Measurements from ENCODE around the gene NUFIP2. TPM values are rescaled to one million over a fixed set of nuclear protein-coding genes. Genes with fewer than 3 reads are reported as not detected.

Gene NUFIP2
- total and polyA plus RNA-seq, 2 donors (not counting 3 experiments of a cell fraction or from before 2014, with no cell fraction given) = 27.2 to 51.1 TPM

DNA sequence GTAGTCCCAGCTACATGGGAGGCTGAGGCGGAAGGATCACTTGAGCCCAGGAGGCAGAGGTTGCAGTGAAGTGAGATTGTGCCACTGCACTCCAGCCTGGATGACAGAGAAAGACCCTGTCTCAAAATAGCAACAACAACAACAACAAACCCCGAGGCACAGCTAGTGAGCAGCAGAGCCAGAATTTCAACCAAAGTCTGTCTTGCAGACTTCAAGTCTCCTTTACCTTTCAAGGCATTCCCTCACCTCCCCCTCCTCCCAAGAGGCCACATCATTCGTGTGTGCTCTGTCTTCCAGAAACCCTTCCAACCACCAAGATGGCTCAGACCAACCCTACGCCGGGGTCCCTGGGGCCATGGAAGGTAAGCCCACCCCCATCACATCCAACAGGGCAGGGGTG is 45.1 kb downstream of the NUFIP2 start:
- no peak overlapping the region for H3K27ac ChIP-seq (ENCODE audit: insufficient read depth, low read depth, low read length)
- no peaks in the 10 kb centered on the region for H4K20me1 ChIP-seq (replicated peaks; ENCODE audit: control insufficient read depth, extremely low read depth, insufficient read depth, low read length)
- intact Hi-C loops (cut with micrococcal nuclease) = no loop called here
- dilution Hi-C loops (cut with MboI; ENCODE audit: extremely low pct_ligation_motif_present, low sequenced_read_pairs) = no loop called here
- H3K4me1 ChIP-seq (ENCODE audit: control insufficient read depth, extremely low read depth, insufficient read depth, low read length) = no peaks in the 10 kb centered on the region
- BruUV-seq (replicated peaks) = no TSS peak
- no peaks in the 10 kb centered on the region for H3K79me2 ChIP-seq (ENCODE audit: control insufficient read depth, insufficient read depth, low read length)
- no peaks in the 10 kb centered on the region for H3K36me3 ChIP-seq (ENCODE audit: control insufficient read depth in 2 of 2, extremely low read depth in 1 of 2, insufficient read depth in 2 of 2, low read length in 2 of 2)
- CTCF ChIA-PET = interaction anchor here (1.2 to 4.1 kb wide), 3 partner anchors 7 to 29 kb away, joined by 3 to 42 read pairs (median 28); no protein-coding TSS in a partner anchor
- no peaks in the 10 kb centered on the region for H3K27me3 ChIP-seq (ENCODE audit: control insufficient read depth in 2 of 2, insufficient read depth in 2 of 2, low read length in 2 of 2)
- H3K9me3 ChIP-seq (replicated peaks; ENCODE audit: control insufficient read depth, insufficient read depth, low read length) = no peaks in the 10 kb centered on the region
- H3K4me3 ChIP-seq (replicated peaks in 1 of 3; ENCODE audit: insufficient read depth in 1 of 3, low read depth in 1 of 3, low read length in 3 of 3) = no peak overlapping the region
- no peak overlapping the region for H2AFZ ChIP-seq (ENCODE audit: low read depth, low read length)
- no peak overlapping the region for H3K9ac ChIP-seq (replicated peaks; ENCODE audit: extremely low read depth, insufficient read depth, low read length)
- FAIRE-seq (no peak), DNase-seq (ENCODE audit: low read depth, low spot score) (no peak)
- POLR2A ChIA-PET = no interaction called here
- no peak for TF ChIP-seq POLR2AphosphoS5 (IDR thresholded peaks at IDR 0.05; ENCODE audit: insufficient read depth, low read depth, low read length)
- no peak for TF ChIP-seq FOS (IDR thresholded peaks at IDR 0.05; ENCODE audit: borderline replicate concordance, insufficient read depth, low read length)
- TF ChIP-seq, protein P1, sequence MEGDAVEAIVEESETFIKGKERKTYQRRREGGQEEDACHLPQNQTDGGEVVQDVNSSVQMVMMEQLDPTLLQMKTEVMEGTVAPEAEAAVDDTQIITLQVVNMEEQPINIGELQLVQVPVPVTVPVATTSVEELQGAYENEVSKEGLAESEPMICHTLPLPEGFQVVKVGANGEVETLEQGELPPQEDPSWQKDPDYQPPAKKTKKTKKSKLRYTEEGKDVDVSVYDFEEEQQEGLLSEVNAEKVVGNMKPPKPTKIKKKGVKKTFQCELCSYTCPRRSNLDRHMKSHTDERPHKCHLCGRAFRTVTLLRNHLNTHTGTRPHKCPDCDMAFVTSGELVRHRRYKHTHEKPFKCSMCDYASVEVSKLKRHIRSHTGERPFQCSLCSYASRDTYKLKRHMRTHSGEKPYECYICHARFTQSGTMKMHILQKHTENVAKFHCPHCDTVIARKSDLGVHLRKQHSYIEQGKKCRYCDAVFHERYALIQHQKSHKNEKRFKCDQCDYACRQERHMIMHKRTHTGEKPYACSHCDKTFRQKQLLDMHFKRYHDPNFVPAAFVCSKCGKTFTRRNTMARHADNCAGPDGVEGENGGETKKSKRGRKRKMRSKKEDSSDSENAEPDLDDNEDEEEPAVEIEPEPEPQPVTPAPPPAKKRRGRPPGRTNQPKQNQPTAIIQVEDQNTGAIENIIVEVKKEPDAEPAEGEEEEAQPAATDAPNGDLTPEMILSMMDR (IDR thresholded peaks at IDR 0.05; ENCODE audit: extremely low read depth in 1 of 2, insufficient read depth in 1 of 2, low read depth in 1 of 2, low read length in 2 of 2) = no peak
- TF ChIP-seq EZH2 (IDR thresholded peaks at IDR 0.05; ENCODE audit: borderline replicate concordance, low read depth, low read length, severe bottlenecking) = no peak
- TF ChIP-seq MYC (IDR thresholded peaks at IDR 0.05; ENCODE audit: low read depth, low read length) = no peak
- no peak for TF ChIP-seq JUN (IDR thresholded peaks at IDR 0.05; ENCODE audit: borderline replicate concordance, insufficient read depth, insufficient read length, low read depth)
- no peaks in the 10 kb centered on the region for H3K9me1 ChIP-seq (replicated peaks; ENCODE audit: control insufficient read depth, extremely low read depth, insufficient read depth, low read length)
- no peak overlapping the region for H3K4me2 ChIP-seq (ENCODE audit: insufficient read depth, low read length)

DNA sequence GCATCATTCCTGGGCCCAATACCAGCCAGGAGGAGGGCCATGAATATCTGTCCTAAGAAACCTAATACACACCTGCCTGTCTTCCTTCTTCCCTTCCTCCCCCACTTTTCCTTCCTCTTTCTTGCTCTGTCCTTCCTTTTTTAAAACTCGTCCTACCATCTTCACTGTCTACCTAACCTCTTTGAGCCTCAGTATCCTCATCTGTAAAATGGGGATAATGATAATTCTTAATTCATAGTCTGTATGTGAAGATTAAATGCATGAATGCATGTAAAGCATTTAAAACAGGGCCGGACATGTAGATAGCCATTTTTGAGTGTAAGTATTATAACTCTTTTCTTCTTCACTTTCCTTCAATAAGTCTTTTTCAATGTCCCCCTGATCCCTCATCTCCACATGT is 46.7 kb downstream of the NUFIP2 start:
- Histone ChIP-seq H3K4me1 (ENCODE audit: control insufficient read depth, extremely low read depth, insufficient read depth, low read length) (no peaks in the 10 kb centered on the region), H3K9ac (replicated peaks; ENCODE audit: extremely low read depth, insufficient read depth, low read length) (no peak overlapping the region), H3K4me3 (replicated peaks in 1 of 3; ENCODE audit: insufficient read depth in 1 of 3, low read depth in 1 of 3, low read length in 3 of 3) (no peak overlapping the region), H3K9me3 (replicated peaks; ENCODE audit: control insufficient read depth, insufficient read depth, low read length) (no peaks in the 10 kb centered on the region), H3K9me1 (replicated peaks; ENCODE audit: control insufficient read depth, extremely low read depth, insufficient read depth, low read length) (no peaks in the 10 kb centered on the region), H3K4me2 (ENCODE audit: insufficient read depth, low read length) (no peak overlapping the region), H2AFZ (ENCODE audit: low read depth, low read length) (no peak overlapping the region), H3K27ac (ENCODE audit: insufficient read depth, low read depth, low read length) (no peak overlapping the region), H4K20me1 (replicated peaks; ENCODE audit: control insufficient read depth, extremely low read depth, insufficient read depth, low read length) (no peaks in the 10 kb centered on the region), H3K27me3 (ENCODE audit: control insufficient read depth in 2 of 2, insufficient read depth in 2 of 2, low read length in 2 of 2) (no peaks in the 10 kb centered on the region), H3K36me3 (ENCODE audit: control insufficient read depth in 2 of 2, extremely low read depth in 1 of 2, insufficient read depth in 2 of 2, low read length in 2 of 2) (no peaks in the 10 kb centered on the region), H3K79me2 (ENCODE audit: control insufficient read depth, insufficient read depth, low read length) (no peaks in the 10 kb centered on the region)
- ChIA-PET CTCF (no interaction called here), POLR2A (no interaction called here)
- no peak for TF ChIP-seq POLR2AphosphoS5 (IDR thresholded peaks at IDR 0.05; ENCODE audit: insufficient read depth, low read depth, low read length)
- TF ChIP-seq MYC (IDR thresholded peaks at IDR 0.05; ENCODE audit: low read depth, low read length) = no peak
- FAIRE-seq (no peak), DNase-seq (ENCODE audit: low read depth, low spot score) (no peak)
- intact Hi-C loops (cut with micrococcal nuclease) (no loop called here), dilution Hi-C loops (cut with MboI; ENCODE audit: extremely low pct_ligation_motif_present, low sequenced_read_pairs) (no loop called here)
- no TSS peak for BruUV-seq (replicated peaks)
